Stimulated activated CD4-positive, alpha-beta T cell treated with anti-CD3 and anti-CD28 coated beads, Interleukin-4, amount 100 ng/mL, for 48 hours (primary cell): ENCODE measurements around the gene SPINK14.

ENCODE experiments used
- DNase-seq, 2 donors: peaks; one replicate each; pipeline ENCODE4 v3.0.0-alpha.2; 2020; ENCODE audit warnings: low read depth in 2 of 2

SPINK14 gene

DNA sequence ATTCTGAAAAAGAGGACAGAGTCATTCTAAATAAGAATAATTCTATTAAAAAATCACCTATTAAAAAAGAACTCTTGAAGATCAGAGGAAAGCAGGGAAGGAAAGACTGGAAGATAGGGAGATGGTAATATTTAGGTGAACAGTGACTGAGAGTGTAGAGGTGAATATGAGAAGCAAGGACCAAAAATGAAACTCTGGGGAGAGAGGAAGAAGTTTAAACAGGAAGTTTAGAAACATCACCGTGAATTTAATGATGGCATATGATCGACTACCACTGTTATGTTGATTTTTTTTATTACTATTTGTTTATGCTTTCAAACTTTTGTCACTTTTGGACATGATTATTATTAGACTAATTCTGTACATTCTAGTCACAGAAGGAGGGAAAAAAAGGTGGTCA, 32.8 kb downstream of the SPINK14 start:
- no peak for DNase-seq

- DNase-seq, result no peak
Observed at GRCh38 chr5:148202531-148203203, 34.3 kb downstream of the SPINK14 start, which contains the start of gene SPINK6. SPINK6 (plus strand) TSS chr5:148203042; CDS start chr5:148203097, 55 bp downstream.

- DNase-seq, result no peak
Observed at GRCh38 chr5:148205044-148205806, 36.9 kb downstream of the SPINK14 start.

GRCh38 chr5:148205865-148206264, 37.5 kb downstream of the SPINK14 start:
- no peak for DNase-seq

DNA sequence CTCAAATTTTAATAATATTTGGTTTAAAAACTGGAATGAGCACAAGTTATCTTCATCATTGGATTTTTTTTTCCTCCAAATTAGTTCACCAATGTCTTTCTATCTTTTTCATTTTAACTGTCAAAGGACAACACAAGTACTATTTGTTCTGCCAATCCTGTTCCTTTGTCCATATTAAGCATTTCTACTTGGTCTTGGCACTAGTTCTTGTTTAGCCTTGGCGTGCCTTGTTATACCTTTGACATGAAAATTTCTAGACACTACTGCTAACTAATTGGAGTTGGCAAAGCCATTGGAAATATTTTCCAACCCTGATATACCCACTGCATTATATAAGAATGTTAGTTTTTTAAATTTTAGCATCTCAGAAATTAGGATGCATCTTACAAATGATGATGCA, 38.3 kb downstream of the SPINK14 start:
- no peak for DNase-seq

DNA sequence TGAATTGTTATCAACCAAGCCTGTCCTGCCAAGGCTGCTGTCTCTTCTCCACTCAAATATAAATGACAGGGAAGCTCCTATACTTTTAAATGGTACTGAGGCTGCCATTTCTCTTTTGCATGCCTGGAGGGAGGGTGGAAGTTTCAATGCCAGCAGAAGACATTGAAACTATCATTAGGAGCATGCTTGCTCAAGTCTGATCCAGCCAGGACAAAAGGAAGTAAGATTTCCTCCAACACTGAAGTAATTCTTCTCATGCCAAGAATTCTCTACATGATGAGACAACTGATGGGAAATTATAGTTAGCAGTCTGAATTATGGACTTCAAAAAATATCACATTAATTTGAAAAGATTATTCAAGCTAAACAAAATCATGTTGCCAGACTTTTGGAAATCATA, 39.9 kb downstream of the SPINK14 start:
- no peak for DNase-seq

DNA sequence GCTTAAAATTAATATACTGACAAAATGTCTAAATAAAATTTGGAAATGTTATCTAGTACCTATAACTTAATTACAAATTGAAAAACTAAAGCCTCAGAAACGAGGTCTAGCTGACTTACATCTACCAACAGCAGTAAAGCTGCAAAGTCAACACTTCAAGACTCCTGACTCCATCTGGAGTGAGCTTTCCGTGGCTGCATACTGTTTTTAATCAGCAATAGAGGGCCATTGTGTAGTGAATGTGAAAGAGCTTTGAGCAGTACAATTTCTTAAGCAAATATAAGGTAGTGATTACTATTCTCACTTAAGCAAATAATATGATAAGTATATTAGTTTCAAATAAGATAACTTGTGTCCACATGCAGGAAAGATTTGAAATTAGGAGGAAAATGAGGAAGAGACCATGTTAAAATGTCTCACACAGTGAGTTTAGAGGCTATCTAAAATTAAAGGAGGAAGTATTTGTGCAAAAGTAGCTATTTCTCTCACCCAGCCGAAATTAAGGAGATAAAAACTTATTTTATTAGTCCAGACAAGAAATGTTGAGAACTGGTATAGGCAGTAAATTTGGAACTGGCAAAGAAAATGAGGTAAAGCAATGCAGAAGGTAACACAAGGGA, 40.9 kb downstream of the SPINK14 start:
- no peak for DNase-seq

- DNase-seq, result no peak
Observed at GRCh38 chr5:148214665-148215185, 46.4 kb downstream of the SPINK14 start.

DNA sequence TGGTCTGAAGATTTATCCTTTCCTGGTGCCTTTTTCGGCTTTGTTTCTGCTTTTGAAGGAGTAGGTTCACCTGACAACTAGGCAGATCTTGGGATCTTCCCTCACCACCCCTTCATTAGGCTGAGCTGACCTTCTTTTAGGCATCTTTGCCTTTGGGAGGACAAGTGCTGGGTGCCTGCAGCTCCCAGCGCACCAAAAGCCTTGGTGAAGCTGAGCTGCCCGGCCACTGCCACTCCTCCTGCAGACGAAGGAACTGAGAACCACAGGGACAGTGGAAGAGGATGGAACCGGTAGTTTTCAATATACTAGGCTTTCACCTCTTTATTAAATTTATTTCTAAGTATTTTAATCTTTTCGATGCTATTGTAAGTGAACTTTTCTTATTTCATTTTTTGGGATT, 53.2 kb downstream of the SPINK14 start:
- no peak for DNase-seq

DNA sequence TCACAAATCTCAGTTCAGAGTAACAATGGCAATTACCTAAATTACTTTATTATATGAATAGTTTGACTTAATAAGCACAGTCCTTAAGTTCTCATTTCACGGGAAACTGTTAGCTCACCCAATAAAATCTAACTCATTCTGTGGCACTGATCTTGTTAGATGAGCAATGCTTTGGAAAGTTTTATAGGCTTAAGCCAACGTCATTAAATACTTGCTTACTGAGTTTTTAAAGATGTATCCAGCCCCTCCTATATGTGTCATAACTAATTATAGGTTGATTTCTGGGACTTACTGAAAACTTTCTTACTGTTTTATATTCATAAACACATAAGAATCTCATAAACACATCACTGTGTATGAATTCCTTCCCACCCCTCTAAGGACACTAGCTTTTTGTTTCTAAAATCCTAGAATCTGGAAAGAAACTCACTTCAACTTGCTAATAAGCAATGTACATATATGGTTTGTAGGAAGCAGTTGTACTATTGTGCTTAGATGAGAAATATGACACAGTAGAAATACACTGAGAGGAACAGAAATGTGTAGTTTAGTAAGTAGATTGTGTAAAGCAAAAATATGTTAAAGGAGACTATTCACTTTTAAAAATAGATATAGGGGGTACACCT, 55.9 kb downstream of the SPINK14 start:
- DNase-seq, result no peak
